SK-N-SH (cell line): ENCODE measurements around the gene RABEP2. TPM values are rescaled to one million over a fixed set of nuclear protein-coding genes. Genes with fewer than 3 reads are reported as not detected.

Experiments
- CTCF ChIA-PET: fragments of 300-600, 350-600 bp; formaldehyde crosslinking; extraction: SDS; loops from one replicate; lab custom pipeline; 2021; lab: Yijun Ruan, JAX
- POLR2A ChIA-PET: fragments of 350-600 bp; sonication (Branson Sonifier 250); formaldehyde crosslinking; extraction: SDS; loops from one replicate; lab custom pipeline; 2020; ENCODE audit warnings: antibody characterized with exemption, inconsistent platforms; lab: Yijun Ruan, JAX
- DNase-seq: peaks from one replicate; pipeline ENCODE4 v3.0.0; 2012
- H2AFZ ChIP-seq: fragments of 200-600 bp; sonication (generic); 2 replicates; pipeline ENCODE4 v1.8.1; 2016; ENCODE audit warnings: antibody characterized with exemption, mild to moderate bottlenecking, low read depth
- H3F3A ChIP-seq: fragments of 200-600 bp; sonication (generic); replicated peaks from 2 replicates; pipeline ENCODE3; 2016; ENCODE audit warnings: antibody characterized with exemption, mild to moderate bottlenecking; ENCODE audit not compliant: insufficient read depth
- H3K27ac ChIP-seq, 2 experiments: fragments of 200-500 bp in 1 of 2; fragments of 200-600 bp in 1 of 2; sonication (Bioruptor generic) in 1 of 2; sonication (generic), shearing (Covaris generic) in 1 of 2; 2 replicates each; pipeline versions ENCODE4 v1.5.1 to v1.6.1; 2014 to 2016; ENCODE audit warnings: low read depth in 2 of 2, inconsistent platforms in 1 of 2, low read length in 1 of 2, mild to moderate bottlenecking in 1 of 2, mixed read lengths in 1 of 2
- H3K27me3 ChIP-seq: fragments of 200-600 bp; sonication (generic), shearing (Covaris generic); 2 replicates; pipeline ENCODE4 v1.6.1; 2016; ENCODE audit warnings: mixed run types; ENCODE audit not compliant: insufficient read depth
- H3K36me3 ChIP-seq, 2 experiments: fragments of 200-500 bp in 1 of 2; fragments of 200-600 bp in 1 of 2; sonication (Bioruptor generic) in 1 of 2; sonication (generic) in 1 of 2; replicated peaks in 1 of 2; 2 replicates each; pipeline versions ENCODE3 to v1.5.1; 2014 to 2016; ENCODE audit warnings: low read length in 1 of 2, mild to moderate bottlenecking in 1 of 2; ENCODE audit not compliant: insufficient read depth in 2 of 2, control insufficient read depth in 1 of 2
- H3K4me1 ChIP-seq, 2 experiments: fragments of 200-500 bp in 1 of 2; fragments of 200-600 bp in 1 of 2; sonication (Bioruptor generic) in 1 of 2; sonication (generic), shearing (Covaris generic) in 1 of 2; 2 replicates each; pipeline versions ENCODE4 v1.5.1 to v1.6.1; 2014 to 2016; ENCODE audit warnings: low read depth in 1 of 2, low read length in 1 of 2, mixed run types in 1 of 2; ENCODE audit not compliant: insufficient read depth in 2 of 2, control insufficient read depth in 1 of 2
- H3K4me2 ChIP-seq: fragments of 200-600 bp; sonication (generic), shearing (Covaris generic); 2 replicates; pipeline ENCODE4 v1.6.1; 2017; ENCODE audit warnings: mixed run types
- H3K4me3 ChIP-seq, 2 experiments: fragments of 200-500 bp in 1 of 2; fragments of 200-600 bp in 1 of 2; sonication (Bioruptor generic) in 1 of 2; sonication (generic), shearing (Covaris generic) in 1 of 2; 2 replicates each; pipeline versions ENCODE4 v1.5.1 to v1.8.1; 2014 to 2016; ENCODE audit warnings: low read depth in 2 of 2, inconsistent platforms in 1 of 2, low read length in 1 of 2, mild to moderate bottlenecking in 1 of 2, mixed read lengths in 1 of 2, moderate library complexity in 1 of 2
- H3K79me2 ChIP-seq: fragments of 200-600 bp; sonication (generic); 2 replicates; pipeline ENCODE4 v1.8.1; 2017; ENCODE audit warnings: mild to moderate bottlenecking; ENCODE audit not compliant: insufficient read depth
- H3K9ac ChIP-seq: fragments of 200-600 bp; sonication (generic); 2 replicates; pipeline ENCODE4 v1.6.1; 2017; ENCODE audit warnings: mixed run types
- H3K9me2 ChIP-seq: fragments of 200-600 bp; sonication (generic); 2 replicates; pipeline ENCODE4 v1.6.1; 2017; ENCODE audit warnings: mixed run types
- H3K9me3 ChIP-seq: fragments of 200-600 bp; sonication (generic); 2 replicates; pipeline ENCODE4 v1.6.1; 2017; ENCODE audit warnings: mixed run types, mild to moderate bottlenecking, moderate library complexity
- H4K20me1 ChIP-seq: fragments of 200-600 bp; sonication (generic); 2 replicates; pipeline ENCODE4 v1.6.1; 2017; ENCODE audit warnings: mild to moderate bottlenecking, mixed run types; ENCODE audit not compliant: insufficient read depth
- ELF1 ChIP-seq: IDR thresholded peaks from 2 replicates; pipeline ENCODE4 v1.4.0; 2012
- EP300 ChIP-seq, 2 experiments: IDR thresholded peaks; 2 replicates each; pipeline versions ENCODE4 v1.4.0 to v1.6.1; 2012; ENCODE audit warnings: borderline replicate concordance in 1 of 2, low read depth in 1 of 2, low read length in 1 of 2
- EZH2phosphoT487 ChIP-seq: fragments of 200-600 bp; sonication (generic); IDR thresholded peaks from 2 replicates; pipeline ENCODE4 v1.6.1; 2017; ENCODE audit warnings: low read depth, mixed run types, mild to moderate bottlenecking, antibody characterized with exemption, moderate library complexity, borderline replicate concordance
- FOXM1 ChIP-seq: IDR thresholded peaks from 2 replicates; pipeline ENCODE4 v1.4.0; 2012; ENCODE audit warnings: low read depth, mild to moderate bottlenecking
- GABPA ChIP-seq: IDR thresholded peaks from 2 replicates; pipeline ENCODE4 v1.4.0; 2012; ENCODE audit warnings: low read depth, mild to moderate bottlenecking
- GATA2 ChIP-seq: sonication (generic); formaldehyde crosslinking; IDR thresholded peaks from 2 replicates; pipeline ENCODE4 v1.5.0; 2020; ENCODE audit warnings: mild to moderate bottlenecking, missing genetic modification reagents
- IRF3 ChIP-seq: fragments of 150-350 bp; IDR thresholded peaks from 2 replicates; pipeline ENCODE4 v1.6.1; 2016; ENCODE audit warnings: mild to moderate bottlenecking, low read depth, low read length
- JUND ChIP-seq: IDR thresholded peaks from 2 replicates; pipeline ENCODE4 v1.4.0; 2012
- MAX ChIP-seq: IDR thresholded peaks from 2 replicates; pipeline ENCODE4 v1.4.0; 2012; ENCODE audit warnings: low read depth
- MEF2A ChIP-seq: IDR thresholded peaks from 2 replicates; pipeline ENCODE4 v1.4.0; 2012; ENCODE audit warnings: low read depth, borderline replicate concordance
- MXI1 ChIP-seq: IDR thresholded peaks from 2 replicates; pipeline ENCODE4 v1.6.1; 2012; ENCODE audit warnings: mild to moderate bottlenecking, low read depth, low read length, improper control_type of control experiment
- NFIC ChIP-seq: IDR thresholded peaks from 2 replicates; pipeline ENCODE4 v1.4.0; 2012; ENCODE audit warnings: borderline replicate concordance
- NRF1 ChIP-seq: IDR thresholded peaks from 2 replicates; pipeline ENCODE4 v1.6.1; 2012; ENCODE audit warnings: low read depth, mild to moderate bottlenecking, low read length
- POLR2AphosphoS5 ChIP-seq: IDR thresholded peaks from 2 replicates; pipeline ENCODE4 v1.6.1; 2012; ENCODE audit warnings: low read depth, low read length
- RAD21 ChIP-seq: IDR thresholded peaks from 2 replicates; pipeline ENCODE4 v1.6.1; 2012; ENCODE audit warnings: mild to moderate bottlenecking, low read length
- REST ChIP-seq: IDR thresholded peaks from 2 replicates; pipeline ENCODE4 v1.6.1; 2012; ENCODE audit warnings: mild to moderate bottlenecking, low read depth, low read length, moderate library complexity
- RXRA ChIP-seq: IDR thresholded peaks from 2 replicates; pipeline ENCODE4 v1.4.0; 2012; ENCODE audit warnings: low read depth, mild to moderate bottlenecking, borderline replicate concordance
- SMC3 ChIP-seq: IDR thresholded peaks from 2 replicates; pipeline ENCODE4 v1.6.1; 2012; ENCODE audit warnings: low read depth, low read length, improper control_type of control experiment
- TAF1 ChIP-seq: IDR thresholded peaks from 2 replicates; pipeline ENCODE4 v1.6.1; 2012; ENCODE audit warnings: low read depth, mild to moderate bottlenecking, low read length, moderate library complexity, borderline replicate concordance
- TCF12 ChIP-seq: IDR thresholded peaks from 2 replicates; pipeline ENCODE4 v1.4.0; 2012
- TEAD4 ChIP-seq: IDR thresholded peaks from 2 replicates; pipeline ENCODE4 v1.4.0; 2012; ENCODE audit warnings: mild to moderate bottlenecking, borderline replicate concordance; ENCODE audit not compliant: insufficient read depth
- WGBS: methylation state at CpG from one replicate; pipeline ENCODE4 v1.1.6; 2017; ENCODE audit warnings: low lambda C conversion rate; 5-methylcytosine and 5-hydroxymethylcytosine counted together
- polyA plus RNA-seq, 3 experiments: library from polyadenylated mRNA; depleted of rRNA; stranded (reverse); fragments of >200 nt; gene quantifications; 2 replicates each; pipeline ENCODE4 v1.2.3, GENCODE V29; 2012
- TF ChIP-seq, protein P1 (sequence below): IDR thresholded peaks from 2 replicates; pipeline ENCODE4; 2012
- TF ChIP-seq, protein P2 (sequence below): IDR thresholded peaks from 2 replicates; pipeline ENCODE4 v1.4.0; 2012; ENCODE audit warnings: low read depth, borderline replicate concordance

Gene RABEP2
- polyA plus RNA-seq, 1 of the 3 experiments (the other 2 are of a cell fraction), result 46.1 TPM

- 0 out of 2 replicates have a peak, but pooled peaks have one; percentile 15 for TF ChIP-seq MAX
- TF ChIP-seq TCF12, result no peak
- TF ChIP-seq SMC3, result no peak
- TF ChIP-seq RAD21, result no peak
- TF ChIP-seq IRF3, result peak; percentile 89
- peak; percentile 86 for TF ChIP-seq TAF1
These were observed 25.8 kb upstream of the RABEP2 start, which contains the start of gene NFATC2IP (continued) for GRCh38 chr16:28950648-28951409.

DNA sequence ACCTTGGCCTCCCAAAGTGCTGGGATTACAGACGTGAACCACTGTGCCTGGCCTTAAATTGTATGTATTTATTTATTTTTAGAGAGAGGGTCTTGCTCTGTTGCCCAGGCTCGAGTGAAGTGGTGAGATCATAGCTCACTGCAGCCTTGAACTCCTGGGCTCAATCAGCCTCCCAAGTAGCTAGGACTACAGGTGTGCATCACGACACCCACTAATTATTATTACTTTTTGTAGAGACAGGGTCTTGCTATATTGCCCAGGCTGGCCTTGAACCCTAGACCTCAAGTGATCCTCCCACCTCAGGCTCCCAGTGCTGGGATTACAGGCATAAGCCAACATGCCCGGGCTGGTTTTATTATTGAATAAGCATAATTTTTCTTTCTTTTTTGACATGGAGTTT lies 21.6 kb upstream of the RABEP2 start:
- Histone ChIP-seq H3K9me3 (no peaks in the 10 kb centered on the region), H3K36me3 (no peaks in the 10 kb centered on the region), H3K9ac (no peak overlapping the region), H3K4me1 (peaks cover 4% of the 10 kb centered on the region in 2 experiments; a peak in 1 of 4 replicates), H3K27me3 (no peaks in the 10 kb centered on the region), H3K79me2 (peaks cover 7% of the 10 kb centered on the region), H3K4me2 (no peak overlapping the region), H2AFZ (no peak overlapping the region), H3K27ac (no peak overlapping the region), H3K9me2 (no peaks in the 10 kb centered on the region), H3K4me3 (no peak overlapping the region), H4K20me1 (no peaks in the 10 kb centered on the region), H3F3A (peaks cover 3% of the 10 kb centered on the region)
- WGBS, result 71% methylated on average over 4 of the region's 4 CpGs
- ChIA-PET CTCF (interaction anchor here (1.2 to 1.3 kb wide), 2 partner anchors 71 to 73 kb away, joined by 3 read pairs; no protein-coding TSS in a partner anchor), POLR2A (no interaction called here)
- TF ChIP-seq RXRA, result no peak
- no peak for TF ChIP-seq MEF2A
- TF ChIP-seq ELF1, result no peak
- no peak for TF ChIP-seq NRF1
- no peak for TF ChIP-seq FOXM1
- no peak for TF ChIP-seq REST
- TF ChIP-seq JUND, result no peak
- no peak for TF ChIP-seq GATA2 (CRISPR knock-in tag)
- TF ChIP-seq TEAD4, result no peak
- no peak for TF ChIP-seq MXI1
- TF ChIP-seq, protein P1, sequence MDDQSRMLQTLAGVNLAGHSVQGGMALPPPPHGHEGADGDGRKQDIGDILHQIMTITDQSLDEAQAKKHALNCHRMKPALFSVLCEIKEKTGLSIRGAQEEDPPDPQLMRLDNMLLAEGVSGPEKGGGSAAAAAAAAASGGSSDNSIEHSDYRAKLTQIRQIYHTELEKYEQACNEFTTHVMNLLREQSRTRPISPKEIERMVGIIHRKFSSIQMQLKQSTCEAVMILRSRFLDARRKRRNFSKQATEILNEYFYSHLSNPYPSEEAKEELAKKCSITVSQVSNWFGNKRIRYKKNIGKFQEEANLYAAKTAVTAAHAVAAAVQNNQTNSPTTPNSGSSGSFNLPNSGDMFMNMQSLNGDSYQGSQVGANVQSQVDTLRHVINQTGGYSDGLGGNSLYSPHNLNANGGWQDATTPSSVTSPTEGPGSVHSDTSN, result no peak
- TF ChIP-seq EP300 (IDR thresholded peaks at IDR 0.05; ENCODE audit: borderline replicate concordance in 1 of 2, low read depth in 1 of 2, low read length in 1 of 2), result no peak
- no peak for TF ChIP-seq TCF12
- TF ChIP-seq POLR2AphosphoS5, result no peak
- TF ChIP-seq NFIC, result no peak
- TF ChIP-seq EZH2phosphoT487, result no peak
- TF ChIP-seq, protein P2, sequence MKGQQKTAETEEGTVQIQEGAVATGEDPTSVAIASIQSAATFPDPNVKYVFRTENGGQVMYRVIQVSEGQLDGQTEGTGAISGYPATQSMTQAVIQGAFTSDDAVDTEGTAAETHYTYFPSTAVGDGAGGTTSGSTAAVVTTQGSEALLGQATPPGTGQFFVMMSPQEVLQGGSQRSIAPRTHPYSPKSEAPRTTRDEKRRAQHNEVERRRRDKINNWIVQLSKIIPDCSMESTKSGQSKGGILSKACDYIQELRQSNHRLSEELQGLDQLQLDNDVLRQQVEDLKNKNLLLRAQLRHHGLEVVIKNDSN, result no peak
- no peak for TF ChIP-seq GABPA
- no peak for DNase-seq
